K562 (cell line): ENCODE measurements around the gene RIN3. TPM values are rescaled to one million over a fixed set of nuclear protein-coding genes. Genes with fewer than 3 reads are reported as not detected.

Source experiments
- ATAC-seq: fragments of 200-7000 bp; cut with Tn5 transposase; 3 replicates; pipeline ENCODE4 v1.9.1; 2020; ENCODE audit warnings: moderate library complexity
- BruUV-seq: library from RNA; stranded (reverse); fragments of 400-500 nt; replicated peaks from 2 replicates; lab custom pipeline; 2021; lab: Mats Ljungman, UMichigan
- CTCF ChIA-PET: fragments of 300-600 bp; formaldehyde crosslinking; extraction: SDS; loops from one replicate; lab custom pipeline; 2021; ENCODE audit warnings: low intra/inter-chr PET ratio; lab: Yijun Ruan, JAX
- POLR2A ChIA-PET: fragments of 300-600, 350-650 bp; sonication (Branson Sonifier 250); formaldehyde crosslinking; extraction: SDS; loops from one replicate; lab custom pipeline; 2021; ENCODE audit warnings: antibody characterized with exemption, inconsistent platforms; lab: Yijun Ruan, JAX
- DNase-seq, 4 experiments: peaks; one replicate each; pipeline versions ENCODE4 v3.0.0 to v3.0.0-alpha.2; 2011 to 2018; ENCODE audit warnings: low spot score in 3 of 4, mixed read lengths in 3 of 4; ENCODE audit errors: extremely low read depth in 1 of 4
- FAIRE-seq: peaks from 2 replicates; lab custom pipeline; 2011; peaks lifted over from hg19 to GRCh38; lab: Jason Lieb, UNC
- H2AFZ ChIP-seq: 2 replicates; pipeline ENCODE4 v1.6.0; 2011; ENCODE audit warnings: low read depth, low read length, control low read depth, inconsistent platforms
- H3K27ac ChIP-seq: fragments of 200-600 bp; 3 replicates; pipeline ENCODE4 v1.8.0; 2011; ENCODE audit warnings: low read depth, mild to moderate bottlenecking, control low read depth, inconsistent platforms, low read length, moderate library complexity, mixed read lengths; ENCODE audit errors: extremely low read depth
- H3K27me3 ChIP-seq, 2 experiments: fragments of 300-600 bp in 1 of 2; 2 replicates in 1 of 2; 3 replicates in 1 of 2; pipeline versions ENCODE4 v1.6.0 to v1.8.0; 2011; ENCODE audit warnings: inconsistent platforms in 2 of 2, low read length in 2 of 2, mild to moderate bottlenecking in 1 of 2, mixed read lengths in 1 of 2, moderate library complexity in 1 of 2; ENCODE audit not compliant: control insufficient read depth in 2 of 2, insufficient read depth in 2 of 2
- H3K36me3 ChIP-seq: fragments of 300-600 bp; 3 replicates; pipeline ENCODE4 v1.8.0; 2011; ENCODE audit warnings: mild to moderate bottlenecking, low read length, inconsistent platforms; ENCODE audit not compliant: control insufficient read depth, insufficient read depth
- H3K4me1 ChIP-seq, 2 experiments: fragments of 200-600 bp in 1 of 2; replicated peaks in 1 of 2; 2 replicates in 1 of 2; 3 replicates in 1 of 2; pipeline versions ENCODE4 v1.5.1 to v1.8.0; 2011; ENCODE audit warnings: inconsistent platforms in 2 of 2, low read length in 2 of 2, mild to moderate bottlenecking in 1 of 2, mixed read lengths in 1 of 2, moderate library complexity in 1 of 2; ENCODE audit not compliant: control insufficient read depth in 2 of 2, insufficient read depth in 2 of 2
- H3K4me2 ChIP-seq: 2 replicates; pipeline ENCODE4 v1.6.1; 2011; ENCODE audit warnings: low read length, control low read depth, inconsistent platforms, mixed read lengths; ENCODE audit not compliant: insufficient read depth
- H3K4me3 ChIP-seq: fragments of 200-600 bp; sonication (generic), shearing (Covaris generic); 2 replicates; pipeline ENCODE4 v1.5.1; 2016; ENCODE audit warnings: control low read depth, inconsistent platforms
- H3K79me2 ChIP-seq: fragments of 200-600 bp; 3 replicates; pipeline ENCODE4 v1.8.0; 2011; ENCODE audit warnings: low read length, inconsistent platforms; ENCODE audit not compliant: control insufficient read depth, insufficient read depth
- H3K9ac ChIP-seq, 2 experiments: 2 replicates each; pipeline versions ENCODE4 v1.6.0 to v1.6.1; 2011; ENCODE audit warnings: low read depth in 2 of 2, low read length in 2 of 2, control low read depth in 1 of 2, inconsistent platforms in 1 of 2, mild to moderate bottlenecking in 1 of 2, mixed read lengths in 1 of 2; ENCODE audit not compliant: insufficient read depth in 1 of 2
- H3K9me1 ChIP-seq: one replicate; pipeline ENCODE4 v1.6.0; 2011; ENCODE audit warnings: inconsistent platforms, mild to moderate bottlenecking, low read length, moderate library complexity; ENCODE audit not compliant: control insufficient read depth, insufficient read depth
- H3K9me3 ChIP-seq: replicated peaks from 2 replicates; pipeline ENCODE4 v1.5.1; 2011; ENCODE audit warnings: low read depth, low read length, inconsistent platforms; ENCODE audit not compliant: control insufficient read depth, insufficient read depth
- H4K20me1 ChIP-seq: replicated peaks from 2 replicates; pipeline ENCODE4 v1.6.1; 2011; ENCODE audit warnings: low read length, inconsistent platforms, mixed read lengths; ENCODE audit not compliant: control insufficient read depth, insufficient read depth
- CBFA2T2 ChIP-seq: fragments of 450-650 bp; conservative IDR thresholded peaks from 2 replicates; pipeline ENCODE4 v1.6.1; 2017; ENCODE audit warnings: mild to moderate bottlenecking
- FOXJ3 ChIP-seq: sonication (generic); formaldehyde crosslinking; IDR thresholded peaks from 2 replicates; pipeline ENCODE4 v1.4.0; 2020; ENCODE audit warnings: mild to moderate bottlenecking, missing genetic modification reagents
- MTA1 ChIP-seq: fragments of 450-650 bp; IDR thresholded peaks from 2 replicates; pipeline ENCODE4 v1.6.1; 2017; ENCODE audit warnings: borderline replicate concordance
- MTA3 ChIP-seq: fragments of 450-650 bp; formaldehyde crosslinking; IDR thresholded peaks from 2 replicates; pipeline ENCODE4 v1.6.1; 2017; ENCODE audit warnings: mild to moderate bottlenecking, borderline replicate concordance
- MYBL2 ChIP-seq, 2 experiments: fragments of 450-650 bp in 1 of 2; sonication (generic) in 1 of 2; formaldehyde crosslinking in 1 of 2; IDR thresholded peaks; 2 replicates each; pipeline versions ENCODE4 v1.6.1 to v1.8.1; 2017 to 2022; ENCODE audit warnings: borderline replicate concordance in 1 of 2, inconsistent platforms in 1 of 2, low read depth in 1 of 2, mild to moderate bottlenecking in 1 of 2, missing genetic modification reagents in 1 of 2, moderate library complexity in 1 of 2
- RNF2 ChIP-seq: sonication (generic); IDR thresholded peaks from 2 replicates; pipeline ENCODE4 v1.6.1; 2016
- TAF15 ChIP-seq: fragments of 200-400 bp; formaldehyde crosslinking; IDR thresholded peaks from 2 replicates; pipeline ENCODE4 v1.6.1; 2017; ENCODE audit warnings: mild to moderate bottlenecking, low read depth, low read length, moderate library complexity
- ZNF282 ChIP-seq: sonication (generic); formaldehyde crosslinking; IDR thresholded peaks from 2 replicates; pipeline ENCODE4 v1.8.1; 2023; ENCODE audit warnings: missing genetic modification reagents
- ZNF778 ChIP-seq: fragments of 450-650 bp; formaldehyde crosslinking; IDR thresholded peaks from 2 replicates; pipeline ENCODE4 v1.4.0; 2020; ENCODE audit warnings: mild to moderate bottlenecking, moderate library complexity
- WGBS: fragments of 100-300 bp; shearing (Covaris generic); methylation state at CpG from one replicate; pipeline ENCODE4 v1.1.6; 2016; ENCODE audit warnings: low coverage, mixed read lengths; ENCODE audit not compliant: insufficient coverage; ENCODE audit errors: missing lambda C conversion rate; 5-methylcytosine and 5-hydroxymethylcytosine counted together
- in situ Hi-C: fragments of 300-500 bp; cut with MboI; formaldehyde crosslinking; loops from 4 replicates; pipeline ENCODE4 v1.15.0; 2018; ENCODE audit warnings: inconsistent platforms, mixed read lengths
- intact Hi-C: fragments of 100-400 bp; cut with micrococcal nuclease; formaldehyde crosslinking; loops from 2 replicates; pipeline ENCODE4 v1.14.2; 2022
- polyA plus RNA-seq, 8 experiments: library from polyadenylated mRNA; depleted of rRNA in 4 of 8; stranded (reverse) in 5 of 8; unstranded in 3 of 8; fragments of >200 nt; fragmentation: Nextera tagmentation in 2 of 8; fragmentation: Illumina TruSeq in 1 of 8; extraction: Ambion mirVana in 2 of 8; extraction: Trizol in 1 of 8; gene quantifications; 2 replicates each; pipeline versions ENCODE4 v1.2.1 to v1.2.3, GENCODE V29; 2011 to 2014; ENCODE audit warnings: inconsistent platforms in 1 of 8, missing spikeins in 1 of 8
- total RNA-seq, 7 experiments: library from RNA; depleted of rRNA in 6 of 7; stranded (reverse); fragments of >200 nt in 6 of 7; fragmentation: Illumina TruSeq in 2 of 7; extraction: Trizol in 2 of 7; gene quantifications; 2 replicates each; pipeline versions ENCODE4 v1.2.1 to v1.2.3, GENCODE V29; 2011 to 2021; ENCODE audit warnings: low replicate concordance in 1 of 7
- TF ChIP-seq, protein P1 (sequence below): sonication (generic); formaldehyde crosslinking; IDR thresholded peaks from 2 replicates; pipeline ENCODE4 v1.8.1; 2022; ENCODE audit warnings: missing genetic modification reagents
- TF ChIP-seq, protein P2 (sequence below): sonication (generic); formaldehyde crosslinking; IDR thresholded peaks from 2 replicates; pipeline ENCODE4 v1.8.0; 2022; ENCODE audit warnings: mild to moderate bottlenecking, missing genetic modification reagents
- TF ChIP-seq, protein P3 (sequence below), 3 experiments: fragments of 200-800 bp in 1 of 3; sonication (Bioruptor generic) in 1 of 3; sonication (generic) in 1 of 3; formaldehyde crosslinking in 1 of 3; IDR thresholded peaks; 2 replicates each; pipeline versions ENCODE4 v1.6.1 to v1.8.0; 2016 to 2022; ENCODE audit warnings: mild to moderate bottlenecking in 2 of 3, missing compliant biosample characterization in 2 of 3, missing genetic modification characterization in 2 of 3, missing genetic modification reagents in 1 of 3
- TF ChIP-seq, protein P4 (sequence below): sonication (generic); formaldehyde crosslinking; IDR thresholded peaks from 2 replicates; pipeline ENCODE4 v1.8.0; 2022; ENCODE audit warnings: missing genetic modification reagents, mild to moderate bottlenecking, moderate library complexity, borderline replicate concordance

Gene RIN3
- total and polyA plus RNA-seq, 9 of the 15 experiments (the other 6 are each of a cell fraction or from before 2014, with no cell fraction given): 0.01 to 0.49 (median 0.08) TPM; not detected in 5

DNA sequence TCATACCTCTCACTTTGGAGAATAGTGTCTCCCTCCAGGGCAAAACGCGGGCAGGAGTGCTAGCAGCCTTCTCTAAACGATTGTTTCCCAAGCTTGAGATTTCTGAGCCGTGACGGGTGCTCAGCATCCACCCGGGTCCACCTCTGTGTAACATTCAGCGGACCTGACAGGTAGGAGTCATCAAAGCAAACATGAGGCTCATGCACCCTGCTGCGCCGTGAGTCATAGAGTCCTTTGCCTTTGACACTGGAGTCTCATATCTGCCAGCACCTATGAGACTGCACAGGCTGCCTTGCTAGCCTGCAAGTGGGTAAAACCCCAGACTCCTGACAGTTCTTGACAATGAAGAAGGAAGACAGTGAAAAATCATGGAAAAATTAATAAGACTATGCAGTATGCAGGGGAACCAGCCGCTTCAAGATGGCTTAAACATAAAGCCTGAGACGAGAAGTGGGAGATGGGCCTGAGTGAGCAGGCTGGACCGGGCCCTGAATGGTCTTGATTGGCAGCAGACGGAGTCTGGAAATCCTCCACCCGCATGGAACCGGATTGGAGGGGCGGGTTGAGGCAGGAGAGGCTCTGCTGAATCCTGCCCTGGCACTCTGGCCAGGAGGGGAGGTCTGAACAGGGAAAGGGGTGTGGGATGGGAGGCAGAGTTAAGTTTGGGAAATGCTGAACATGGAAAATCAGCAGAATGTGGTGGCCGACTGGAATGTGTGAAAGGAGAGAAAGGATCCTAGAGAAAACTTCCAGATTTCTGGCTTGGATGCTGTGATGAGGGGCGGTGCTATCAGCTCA lies 180.6 kb downstream of the RIN3 start (continued):
- TF ChIP-seq FOXJ3 (CRISPR knock-in tag) (no peak), CBFA2T2 (no peak)
- TF ChIP-seq, protein P1, sequence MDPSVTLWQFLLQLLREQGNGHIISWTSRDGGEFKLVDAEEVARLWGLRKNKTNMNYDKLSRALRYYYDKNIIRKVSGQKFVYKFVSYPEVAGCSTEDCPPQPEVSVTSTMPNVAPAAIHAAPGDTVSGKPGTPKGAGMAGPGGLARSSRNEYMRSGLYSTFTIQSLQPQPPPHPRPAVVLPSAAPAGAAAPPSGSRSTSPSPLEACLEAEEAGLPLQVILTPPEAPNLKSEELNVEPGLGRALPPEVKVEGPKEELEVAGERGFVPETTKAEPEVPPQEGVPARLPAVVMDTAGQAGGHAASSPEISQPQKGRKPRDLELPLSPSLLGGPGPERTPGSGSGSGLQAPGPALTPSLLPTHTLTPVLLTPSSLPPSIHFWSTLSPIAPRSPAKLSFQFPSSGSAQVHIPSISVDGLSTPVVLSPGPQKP: no peak

DNA sequence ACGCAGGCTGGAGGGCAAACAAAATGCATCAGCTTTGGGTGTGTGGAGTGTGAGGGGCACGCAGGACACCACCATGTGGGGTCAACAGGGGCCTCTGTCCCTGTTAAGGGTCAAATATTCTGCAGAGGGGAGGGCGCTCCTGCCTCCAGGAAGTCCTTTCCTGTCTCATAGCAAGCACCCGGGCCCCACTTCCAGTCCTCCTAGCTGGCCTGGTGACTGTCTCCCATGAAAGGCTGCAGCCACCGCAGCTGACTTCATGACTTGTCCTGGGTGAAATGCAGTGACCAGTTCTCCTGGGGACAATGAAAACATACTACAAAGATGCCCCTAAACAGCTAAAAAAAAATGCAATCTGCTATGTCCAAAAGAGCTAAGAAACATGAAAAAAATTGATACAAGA lies 181.2 kb downstream of the RIN3 start:
- ChIA-PET POLR2A (no interaction called here), CTCF (no interaction called here)
- no peaks in the 10 kb centered on the region for H4K20me1 ChIP-seq
- H3K36me3 ChIP-seq: no peaks in the 10 kb centered on the region
- H3K9me1 ChIP-seq: no peaks in the 10 kb centered on the region
- no TSS peak for BruUV-seq
- no peaks in the 10 kb centered on the region for H3K9me3 ChIP-seq
- intact Hi-C loops: no loop called here
- H3K27me3 ChIP-seq: peaks cover 0 to 31% of the 10 kb centered on the region in 2 experiments; a peak in 3 of 5 replicates
- H3K4me2 ChIP-seq: no peak overlapping the region
- WGBS: 0% methylated on average over 5 of the region's 5 CpGs
- no peaks in the 10 kb centered on the region for H3K79me2 ChIP-seq
- no peak overlapping the region for H3K9ac ChIP-seq
- DNase-seq: no peak
- no peak for FAIRE-seq
- no peak overlapping the region for H3K4me3 ChIP-seq
- no peaks in the 10 kb centered on the region for H3K4me1 ChIP-seq
- no peak overlapping the region for H3K27ac ChIP-seq
- TF ChIP-seq ZNF778 (CRISPR knock-in tag) (no peak), TAF15 (no peak), ZNF282 (CRISPR knock-in tag) (no peak), MYBL2 (IDR thresholded peaks at IDR 0.05; ENCODE audit: low read depth) (no peak), MYBL2 (CRISPR knock-in tag; IDR thresholded peaks at IDR 0.05; ENCODE audit: borderline replicate concordance) (no peak), RNF2 (no peak), MTA3 (no peak), MTA1 (no peak)
- TF ChIP-seq, protein P2, sequence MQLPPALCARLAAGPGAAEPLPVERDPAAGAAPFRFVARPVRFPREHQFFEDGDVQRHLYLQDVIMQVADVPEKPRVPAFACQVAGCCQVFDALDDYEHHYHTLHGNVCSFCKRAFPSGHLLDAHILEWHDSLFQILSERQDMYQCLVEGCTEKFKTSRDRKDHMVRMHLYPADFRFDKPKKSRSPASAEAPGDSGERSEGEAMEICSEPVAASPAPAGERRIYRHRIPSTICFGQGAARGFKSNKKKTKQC (CRISPR knock-in tag): no peak
- TF ChIP-seq, protein P3, sequence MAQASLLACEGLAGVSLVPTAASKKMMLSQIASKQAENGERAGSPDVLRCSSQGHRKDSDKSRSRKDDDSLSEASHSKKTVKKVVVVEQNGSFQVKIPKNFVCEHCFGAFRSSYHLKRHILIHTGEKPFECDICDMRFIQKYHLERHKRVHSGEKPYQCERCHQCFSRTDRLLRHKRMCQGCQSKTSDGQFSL (CRISPR knock-in tag; IDR thresholded peaks at IDR 0.05): no peak
- TF ChIP-seq, protein P3 (tag; IDR thresholded peaks at IDR 0.05): no peak
- TF ChIP-seq, protein P4, sequence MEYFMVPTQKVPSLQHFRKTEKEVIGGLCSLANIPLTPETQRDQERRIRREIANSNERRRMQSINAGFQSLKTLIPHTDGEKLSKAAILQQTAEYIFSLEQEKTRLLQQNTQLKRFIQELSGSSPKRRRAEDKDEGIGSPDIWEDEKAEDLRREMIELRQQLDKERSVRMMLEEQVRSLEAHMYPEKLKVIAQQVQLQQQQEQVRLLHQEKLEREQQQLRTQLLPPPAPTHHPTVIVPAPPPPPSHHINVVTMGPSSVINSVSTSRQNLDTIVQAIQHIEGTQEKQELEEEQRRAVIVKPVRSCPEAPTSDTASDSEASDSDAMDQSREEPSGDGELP (CRISPR knock-in tag): no peak
- TF ChIP-seq, all 486 proteins: peak for 0
- H2AFZ ChIP-seq: no peak overlapping the region
- in situ Hi-C loops: no loop called here
- ATAC-seq: no peak
